PFSK-1 (cell line): Measurements from ENCODE around the gene ADAM11.

Source experiments
- FOXP2 ChIP-seq: optimal IDR thresholded peaks from 2 replicates; pipeline ENCODE3; 2011; ENCODE audit warnings: borderline replicate concordance, control low read depth, inconsistent platforms; ENCODE audit not compliant: insufficient read depth; ENCODE audit errors: extremely low read length, extremely low read depth
- POLR2AphosphoS5 ChIP-seq: IDR thresholded peaks from 2 replicates; pipeline ENCODE4 v1.6.1; 2012; ENCODE audit warnings: low read depth, mild to moderate bottlenecking, control low read depth, low read length, moderate library complexity
- REST ChIP-seq, 2 experiments: IDR thresholded peaks; 2 replicates each; pipeline versions ENCODE4 v1.6.1 to v1.8.0; 2011 to 2012; ENCODE audit warnings: low read depth in 2 of 2, low read length in 2 of 2, control low read depth in 1 of 2, inconsistent platforms in 1 of 2, mild to moderate bottlenecking in 1 of 2, moderate library complexity in 1 of 2; ENCODE audit not compliant: insufficient read depth in 1 of 2
- SIN3A ChIP-seq: IDR thresholded peaks from 2 replicates; pipeline ENCODE4 v1.6.1; 2012; ENCODE audit warnings: mild to moderate bottlenecking, low read length, moderate library complexity, borderline replicate concordance; ENCODE audit not compliant: insufficient read depth
- TAF1 ChIP-seq: IDR thresholded peaks from 2 replicates; pipeline ENCODE4 v1.6.1; 2012; ENCODE audit warnings: low read length, control low read depth, borderline replicate concordance; ENCODE audit not compliant: insufficient read depth

The ADAM11 gene

GRCh38 chr17:44765965-44766364 is 7.2 kb downstream of the ADAM11 start:
- TF ChIP-seq FOXP2 (no peak), REST (IDR thresholded peaks at IDR 0.05; ENCODE audit: insufficient read depth in 1 of 2, low read depth in 2 of 2, low read length in 2 of 2) (no peak), SIN3A (no peak), POLR2AphosphoS5 (no peak), TAF1 (no peak)

GRCh38 chr17:44766409-44767038 is 7.7 kb downstream of the ADAM11 start:
- TF ChIP-seq REST (IDR thresholded peaks at IDR 0.05; ENCODE audit: insufficient read depth in 1 of 2, low read depth in 2 of 2, low read length in 2 of 2) (no peak), TAF1 (no peak), POLR2AphosphoS5 (no peak), FOXP2 (no peak), SIN3A (no peak)

- TF ChIP-seq POLR2AphosphoS5 (no peak), FOXP2 (no peak), SIN3A (no peak), REST (IDR thresholded peaks at IDR 0.05; ENCODE audit: insufficient read depth in 1 of 2, low read depth in 2 of 2, low read length in 2 of 2) (no peak), TAF1 (no peak)
These were observed 8.7 kb downstream of the ADAM11 start for GRCh38 chr17:44767493-44767892.

GRCh38 chr17:44768505-44769142 is 9.8 kb downstream of the ADAM11 start:
- TF ChIP-seq FOXP2 (no peak), REST (IDR thresholded peaks at IDR 0.05; ENCODE audit: insufficient read depth in 1 of 2, low read depth in 2 of 2, low read length in 2 of 2) (no peak), SIN3A (no peak), POLR2AphosphoS5 (no peak), TAF1 (no peak)
